HG02943 (cell line): ENCODE measurements around the gene OLFM2.
"Not testable (repeated sequence)": the region's sequence is repeated elsewhere in the genome, so short reads cannot be mapped to it uniquely, and the experiment has no call there.

ENCODE experiments used
- ATAC-seq: cut with Tn5 transposase; IDR thresholded peaks from one replicate; pipeline ENCODE4 v1.9.1; 2021; ENCODE audit warnings: mild to moderate bottlenecking, low read depth, moderate library complexity; ENCODE audit not compliant: unreplicated experiment

The OLFM2 gene

DNA sequence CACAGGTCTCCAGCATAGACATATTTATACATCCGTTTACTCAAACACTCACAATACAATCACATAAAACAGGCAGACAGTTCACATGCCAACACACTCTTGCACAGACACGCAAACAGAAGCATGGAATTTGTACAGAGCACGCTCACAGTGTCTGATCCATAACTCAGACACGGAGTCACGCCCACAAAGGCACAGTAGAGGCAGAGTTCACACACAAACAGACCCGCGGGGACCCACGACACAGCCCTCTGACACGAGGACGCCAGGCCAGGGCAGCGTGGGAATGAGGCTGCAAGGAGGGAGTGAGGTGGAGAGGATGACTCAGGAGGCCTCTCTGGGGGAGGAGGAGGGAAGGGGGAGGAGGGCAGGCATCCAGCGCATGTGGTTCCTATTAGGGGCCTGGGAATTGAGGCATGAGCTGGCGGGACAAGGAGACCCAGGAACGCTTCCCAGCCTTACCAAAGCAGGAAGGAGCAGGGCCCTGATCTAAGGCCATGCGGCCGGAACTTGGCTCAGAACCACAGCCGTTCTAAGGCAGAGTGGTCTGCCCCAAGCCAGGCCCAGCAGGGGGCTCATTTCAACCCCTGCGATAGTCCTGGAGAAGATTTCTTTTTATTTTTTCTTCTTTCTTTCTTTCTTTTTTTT, 9.1 kb upstream of the OLFM2 start:
- no peak for ATAC-seq

DNA sequence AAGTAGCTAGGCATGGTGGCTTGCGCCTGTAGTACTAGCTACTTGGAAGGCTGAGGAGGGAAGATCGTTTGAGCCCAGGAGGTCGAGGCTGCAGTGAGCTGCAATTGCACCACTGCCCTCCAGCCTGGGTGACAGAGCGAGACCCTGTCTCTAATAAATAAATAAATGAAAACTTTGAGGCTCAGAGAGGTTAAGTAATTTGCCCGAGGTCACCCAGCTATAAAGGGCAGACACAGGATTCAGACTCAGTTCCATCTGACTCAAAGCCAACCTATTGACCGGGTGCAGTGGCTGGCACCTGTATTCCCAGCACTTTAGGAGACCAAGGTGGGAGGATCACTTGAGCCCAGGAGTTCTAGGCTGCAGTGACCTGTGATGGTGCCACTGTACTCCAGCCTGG, 7.4 kb upstream of the OLFM2 start:
- ATAC-seq = no peak

DNA sequence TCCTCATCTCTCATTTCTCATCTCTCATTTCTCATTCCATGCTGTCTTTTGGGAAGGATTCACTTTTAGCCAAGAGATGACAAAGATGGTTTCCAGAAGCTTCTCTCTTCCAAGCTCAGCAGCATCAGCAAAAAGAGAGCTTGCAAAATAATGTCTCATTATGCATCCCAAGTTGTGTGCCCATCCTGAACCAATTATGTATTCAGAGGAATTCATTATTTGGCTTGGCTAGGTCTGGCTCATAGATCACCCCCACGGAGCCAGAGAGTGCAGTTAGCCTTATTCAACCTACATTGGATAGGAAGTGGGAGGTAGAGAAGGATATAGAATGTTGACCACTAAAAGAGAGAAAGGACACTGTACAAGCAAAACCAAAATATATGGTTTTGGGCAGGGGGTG, 5.4 kb upstream of the OLFM2 start:
- no peak for ATAC-seq

DNA sequence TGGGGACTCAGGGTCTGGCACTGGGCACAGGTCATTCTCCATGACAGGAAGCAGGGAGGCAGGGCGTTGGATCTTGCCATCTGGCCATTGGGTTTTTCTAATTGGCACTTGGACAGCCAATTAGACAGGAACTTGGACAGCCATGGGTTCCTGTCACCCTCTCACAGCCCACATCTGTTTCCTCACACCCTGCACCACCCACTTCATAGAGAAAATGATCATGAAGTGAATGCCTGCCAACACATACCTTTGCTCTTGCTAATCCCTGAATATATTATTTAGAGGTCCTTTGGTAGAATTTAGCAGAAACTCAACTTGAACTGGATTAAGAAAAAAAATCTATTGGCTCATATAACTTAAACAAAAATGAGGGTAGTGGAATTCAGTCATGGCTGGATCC, 4.9 kb upstream of the OLFM2 start:
- no peak for ATAC-seq

DNA sequence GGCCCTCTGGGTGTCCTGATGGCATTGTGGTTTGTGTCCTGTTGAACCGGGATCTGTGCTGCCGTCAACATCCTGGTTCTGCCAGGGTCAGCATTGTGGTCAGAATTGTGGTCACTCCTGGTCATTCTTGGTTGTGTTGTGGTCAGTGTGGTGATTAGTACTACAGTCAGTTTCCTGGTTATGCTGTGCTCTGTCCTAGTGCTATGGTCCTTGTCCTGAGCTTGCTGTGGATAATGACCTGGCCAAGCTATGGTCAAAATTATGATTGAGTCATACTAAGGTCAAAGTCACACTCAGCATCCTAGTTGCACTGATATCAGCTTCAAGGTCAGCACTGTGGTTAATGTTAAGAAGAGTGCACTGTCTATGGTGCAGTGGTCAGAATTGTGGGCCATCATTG, 4.5 kb upstream of the OLFM2 start:
- ATAC-seq = no peak

DNA sequence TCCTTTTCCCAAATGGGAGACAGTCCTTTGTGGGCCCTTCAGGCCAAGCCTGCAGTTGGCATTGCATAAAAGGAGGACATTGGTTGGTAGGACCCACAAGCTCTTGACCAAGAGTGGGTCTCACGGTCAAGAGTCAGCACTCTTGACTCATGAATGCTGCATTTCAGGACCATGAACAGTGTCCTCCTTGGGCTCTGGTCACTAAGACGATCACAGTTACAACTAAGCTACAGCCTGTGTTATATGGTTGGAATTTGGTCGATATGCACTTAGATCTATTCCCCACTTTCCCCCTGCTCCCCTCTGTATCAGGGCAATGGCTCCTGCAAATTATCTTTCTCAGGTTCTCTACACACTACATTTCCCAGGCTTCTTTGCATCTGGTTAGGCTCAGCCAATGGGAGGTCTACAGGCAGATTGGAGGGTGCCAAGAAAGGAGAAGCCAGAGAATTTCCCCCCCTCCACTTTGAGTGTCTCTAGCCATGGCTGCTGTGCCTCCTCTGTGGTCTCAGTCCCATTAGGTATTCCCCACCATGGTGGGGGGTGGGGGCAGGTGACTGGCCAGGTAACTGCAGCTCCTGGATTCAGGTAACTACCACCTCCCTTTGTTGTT, 3.1 kb upstream of the OLFM2 start:
- no peak for ATAC-seq

DNA sequence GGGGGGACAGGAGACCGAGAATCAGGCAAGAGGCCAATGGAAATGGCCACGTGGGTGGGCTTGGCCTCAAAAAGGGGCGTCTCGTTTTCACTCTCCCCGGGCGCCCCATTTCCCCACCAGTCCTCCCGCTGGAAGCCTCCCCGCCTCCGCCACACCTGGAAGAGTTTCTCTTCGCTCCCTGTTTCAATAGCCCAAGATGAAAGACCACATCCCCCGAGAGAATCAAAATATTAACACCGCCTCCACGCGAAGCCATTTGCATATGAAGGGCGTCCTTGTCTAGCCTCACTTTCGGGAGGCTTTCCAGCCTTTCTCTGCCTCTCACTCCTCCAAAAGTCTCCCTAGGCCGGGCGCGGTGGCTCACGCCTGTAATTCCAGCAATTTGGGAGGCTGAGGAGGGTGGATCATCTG, 691 bp upstream of the OLFM2 start:
- ATAC-seq = no peak

DNA sequence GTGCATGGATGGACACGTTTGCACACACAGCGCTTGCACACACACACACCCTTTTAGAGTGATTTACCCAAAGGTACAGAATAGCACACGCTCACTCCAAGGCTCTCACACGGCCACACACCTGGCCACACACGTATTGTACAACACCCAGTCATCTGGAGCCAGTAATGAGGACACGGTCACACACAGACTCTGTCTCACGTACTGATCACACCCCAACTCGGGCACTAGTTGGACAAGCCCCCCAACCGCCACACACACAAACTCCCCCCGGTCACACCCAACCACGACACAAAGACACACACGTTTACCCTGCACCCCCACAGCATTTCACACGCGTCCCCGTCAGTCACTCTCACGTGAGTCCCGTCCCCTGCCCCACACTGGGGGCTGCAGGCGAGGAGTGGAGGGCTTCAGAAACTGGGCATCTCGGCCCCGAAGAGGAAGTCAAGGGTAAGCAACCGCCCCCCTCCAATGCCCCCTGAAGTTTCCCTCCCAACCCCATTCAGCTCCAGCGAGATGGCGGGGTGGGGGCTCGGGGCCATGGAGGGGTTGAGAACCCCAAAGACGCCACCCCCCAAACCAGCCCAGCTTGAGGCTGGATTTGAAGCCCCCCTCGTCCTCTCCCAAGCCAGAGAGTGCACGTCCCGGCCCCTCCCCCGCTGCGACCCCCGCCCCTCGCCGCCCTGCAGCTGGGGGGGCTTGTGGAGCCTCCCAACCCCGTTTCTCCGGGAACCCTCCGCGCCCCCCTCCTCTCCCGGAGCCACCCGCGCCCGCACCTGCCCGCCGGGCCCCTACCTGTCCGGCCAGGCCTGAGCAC, 599 bp downstream of the OLFM2 start:
- no peak for ATAC-seq

DNA sequence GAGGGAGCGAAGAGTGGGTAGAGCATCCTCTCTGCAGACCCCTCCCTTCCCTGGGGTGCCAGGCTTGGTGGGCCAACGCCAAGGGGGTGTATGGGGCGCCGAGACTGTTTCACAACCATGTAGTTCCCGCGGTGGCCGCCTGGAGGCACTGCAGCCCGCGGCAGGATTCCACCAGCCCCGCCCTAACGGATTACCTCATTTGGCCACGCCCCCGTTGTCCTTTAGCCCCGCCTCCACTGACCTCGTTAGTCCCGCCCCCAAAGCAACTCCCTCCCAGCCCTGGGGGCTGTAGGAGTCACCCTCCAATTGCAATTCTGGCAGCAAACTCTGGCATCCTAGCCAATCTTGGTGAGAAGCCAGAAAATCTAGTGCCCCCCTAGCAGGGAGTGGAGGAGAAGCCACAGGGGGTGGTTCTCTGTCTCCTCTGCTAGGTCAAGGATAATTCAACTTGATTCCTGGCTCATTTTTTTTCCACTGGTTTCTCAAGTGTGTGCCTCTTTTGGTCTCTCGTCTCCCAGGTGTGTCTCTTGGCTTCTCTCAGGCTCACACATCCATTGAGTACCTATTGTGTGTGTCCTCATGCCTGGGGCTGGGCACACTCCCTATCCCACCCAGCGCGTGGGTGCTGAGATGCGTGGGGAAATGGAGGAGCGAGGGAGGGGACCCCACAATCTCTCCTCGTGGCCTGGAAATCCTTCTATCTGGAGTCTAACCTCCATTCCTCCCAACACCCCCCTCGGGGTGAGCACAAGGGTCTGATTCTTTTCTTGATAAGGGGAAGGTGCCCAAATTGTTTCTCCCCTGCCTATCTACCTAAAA, 2.0 kb downstream of the OLFM2 start:
- ATAC-seq = no peak

DNA sequence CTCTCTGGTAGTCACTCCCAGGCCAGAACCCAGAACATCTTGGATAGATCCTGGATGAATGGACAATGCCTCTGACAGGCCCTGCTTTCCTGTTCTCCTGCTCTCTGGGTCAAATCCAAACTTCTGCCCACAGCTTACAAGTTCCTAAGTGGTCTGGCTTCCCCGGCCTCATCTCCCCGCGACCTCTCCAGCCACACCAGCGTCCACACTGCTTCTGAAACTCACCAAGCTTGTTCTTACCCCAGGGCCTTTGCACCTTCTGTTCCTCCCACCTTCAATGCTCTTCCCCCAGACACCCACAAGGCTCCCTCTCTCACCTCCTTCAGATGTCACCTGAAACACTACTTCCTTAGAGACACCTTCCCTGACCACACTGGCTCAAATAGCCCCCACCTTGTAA, 3.5 kb downstream of the OLFM2 start:
- ATAC-seq = no peak

DNA sequence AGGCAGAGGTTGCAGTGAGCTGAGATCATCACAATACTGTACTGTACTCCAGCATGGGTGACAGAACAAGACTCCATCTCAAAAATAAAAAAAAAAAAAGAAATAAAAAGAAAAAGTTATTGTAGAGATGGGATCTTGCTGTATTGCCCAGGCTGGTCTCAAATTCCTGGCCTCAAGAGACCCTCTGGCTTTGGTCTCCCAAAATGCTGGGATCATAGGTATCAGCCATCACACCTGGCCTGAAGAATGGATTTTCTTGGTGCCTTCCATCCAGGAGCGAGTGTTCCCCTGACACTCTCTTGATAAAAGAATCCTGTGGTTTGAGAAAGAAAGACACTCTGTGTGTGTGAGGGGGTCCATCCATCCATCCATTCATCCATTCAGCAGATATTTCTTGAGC, 4.7 kb downstream of the OLFM2 start:
- no peak for ATAC-seq

DNA sequence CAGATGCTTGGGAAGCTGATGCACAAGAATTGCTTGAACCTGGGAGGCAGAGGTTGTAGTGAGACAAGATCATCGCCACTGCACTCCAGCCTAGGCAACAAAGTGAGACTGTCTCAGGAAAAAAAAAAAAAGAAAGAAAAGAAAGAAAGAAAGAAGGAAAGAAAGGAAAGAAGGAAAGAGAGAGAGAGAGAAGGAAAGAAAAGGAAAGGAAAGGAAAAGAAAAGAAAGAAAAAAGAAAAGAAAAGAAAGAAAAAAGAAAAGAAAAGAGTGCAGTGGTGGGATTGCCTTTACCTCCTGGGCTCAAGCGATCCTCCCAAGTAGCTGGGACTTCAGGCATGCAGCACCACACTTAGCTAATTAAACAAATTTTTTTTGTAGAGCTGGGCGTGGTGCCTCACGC, 12.9 kb downstream of the OLFM2 start:
- no peak for ATAC-seq

DNA sequence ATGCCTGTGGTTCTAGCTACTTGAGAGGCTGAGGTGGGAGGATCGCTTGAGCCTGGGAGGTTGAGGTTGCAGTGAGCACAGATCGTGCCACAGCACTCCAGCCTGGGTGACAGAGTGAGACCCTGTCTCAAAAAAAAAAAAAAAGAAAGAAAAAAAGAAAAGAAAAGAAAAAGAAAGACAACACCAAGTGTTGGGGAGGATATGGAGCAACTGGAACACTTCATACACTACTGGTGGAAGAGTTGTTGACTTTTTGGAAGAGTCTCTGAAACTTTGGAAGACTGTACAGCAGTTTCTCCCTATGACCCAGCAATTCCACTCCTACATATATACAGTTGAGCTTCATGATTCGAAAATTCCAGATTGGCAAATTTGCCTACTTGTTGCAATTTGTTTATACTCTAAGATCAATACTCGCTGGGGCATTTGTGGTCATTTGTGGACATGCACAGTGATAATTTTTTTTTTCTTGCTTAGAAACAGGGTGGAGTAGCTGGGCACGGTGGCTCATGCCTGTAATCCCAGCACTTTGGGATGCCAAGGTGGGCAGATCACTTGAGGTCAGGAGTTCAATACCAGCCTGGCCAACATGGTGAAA, 13.4 kb downstream of the OLFM2 start:
- ATAC-seq = not testable (repeated sequence)

DNA sequence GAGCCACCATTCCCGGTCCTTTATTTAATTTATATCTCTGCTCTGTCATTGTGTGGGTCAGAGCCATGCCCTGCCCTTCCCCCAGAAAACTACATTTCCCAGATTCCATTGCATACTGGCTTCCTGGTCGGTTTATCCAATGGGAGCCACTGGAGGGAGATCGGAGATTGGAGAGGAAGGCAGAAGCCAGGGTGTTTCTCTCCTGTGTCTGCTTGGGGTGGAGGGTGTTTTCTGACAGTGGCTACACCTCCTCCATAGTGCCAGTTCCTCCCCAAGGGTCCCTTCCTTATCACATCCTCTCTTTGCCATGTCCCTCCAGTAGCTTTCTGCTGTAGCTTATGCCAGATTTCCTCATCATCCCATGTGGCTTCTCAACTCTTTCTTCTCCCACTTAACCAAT, 19.0 kb downstream of the OLFM2 start:
- ATAC-seq = no peak

DNA sequence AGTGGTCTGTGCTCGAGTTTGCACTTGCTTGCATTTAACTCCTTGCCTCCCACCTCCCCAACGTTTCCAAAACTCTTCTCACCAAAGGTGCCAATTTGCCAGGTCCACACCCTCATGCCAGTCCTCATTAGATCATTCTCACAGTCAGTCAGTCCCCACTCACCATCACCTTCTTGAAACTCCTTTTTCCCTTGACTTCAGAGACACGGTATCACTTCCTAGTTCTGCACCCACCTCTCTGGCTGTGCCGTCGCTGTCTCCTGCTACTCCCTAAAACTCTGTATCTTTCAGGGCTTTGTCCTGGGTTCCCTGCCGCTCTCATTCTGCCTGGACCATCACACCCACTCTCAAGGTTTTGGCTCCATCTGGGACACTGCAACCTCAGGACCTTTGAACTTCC, 19.6 kb downstream of the OLFM2 start:
- no peak for ATAC-seq

DNA sequence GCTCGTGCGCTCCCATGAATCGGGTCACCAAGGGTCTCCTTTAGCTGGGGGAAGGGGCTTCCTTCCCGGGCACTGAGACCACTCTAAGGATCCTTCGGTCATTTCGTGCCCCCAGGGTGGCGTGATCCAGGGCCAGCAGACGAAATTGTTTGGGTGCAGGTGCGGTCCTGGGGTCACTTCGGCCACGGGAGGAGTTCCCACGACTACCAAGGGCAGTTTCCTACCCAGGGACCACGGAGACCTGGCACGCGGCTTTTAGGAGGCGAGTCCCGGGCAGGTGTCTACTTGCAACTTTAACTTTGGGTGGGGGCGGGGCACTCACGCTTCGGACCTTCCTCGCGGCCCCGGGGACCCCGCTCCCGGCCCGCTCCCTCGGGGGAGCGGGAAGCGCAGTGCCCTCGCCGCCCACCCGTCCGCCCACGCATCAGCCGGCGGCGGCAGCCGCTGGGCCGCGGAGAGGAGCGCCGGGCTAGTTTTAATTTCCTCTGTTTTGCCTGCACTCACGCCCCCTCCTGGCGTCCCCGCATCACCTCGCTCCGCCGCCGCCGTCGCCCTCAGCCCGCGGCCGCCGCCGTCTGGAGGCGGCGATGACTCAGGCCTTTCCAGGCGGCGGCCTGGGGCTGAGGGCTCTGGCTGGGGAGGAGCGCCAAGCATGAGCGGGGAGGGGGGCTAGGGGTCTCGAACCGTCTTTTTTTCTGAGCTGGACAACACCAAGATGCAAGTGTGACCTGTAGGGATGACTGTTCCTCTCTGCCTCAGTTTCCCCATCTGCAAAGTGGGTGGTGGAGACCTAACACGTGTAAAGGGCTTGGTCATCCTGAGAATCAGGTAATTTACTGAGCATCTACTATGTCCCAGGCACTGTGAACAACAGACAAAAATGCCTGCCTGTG, 21.8 kb downstream of the OLFM2 start:
- ATAC-seq = no peak

DNA sequence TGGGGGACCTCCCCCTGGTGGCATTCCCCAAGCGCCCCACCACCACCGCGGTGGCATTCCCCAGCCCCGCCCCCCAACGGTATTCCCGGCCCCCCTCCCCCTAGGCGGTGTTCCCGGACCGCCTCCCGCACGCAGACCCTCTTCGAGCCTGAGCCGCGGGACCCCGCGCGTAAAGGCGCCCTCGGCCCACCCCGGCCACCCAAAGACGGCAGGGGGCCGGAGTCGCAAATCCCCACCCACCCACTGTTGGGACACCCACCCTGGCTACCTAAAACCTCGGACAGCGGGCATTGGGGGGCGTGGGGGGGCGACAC, 22.4 kb downstream of the OLFM2 start:
- ATAC-seq = no peak

DNA sequence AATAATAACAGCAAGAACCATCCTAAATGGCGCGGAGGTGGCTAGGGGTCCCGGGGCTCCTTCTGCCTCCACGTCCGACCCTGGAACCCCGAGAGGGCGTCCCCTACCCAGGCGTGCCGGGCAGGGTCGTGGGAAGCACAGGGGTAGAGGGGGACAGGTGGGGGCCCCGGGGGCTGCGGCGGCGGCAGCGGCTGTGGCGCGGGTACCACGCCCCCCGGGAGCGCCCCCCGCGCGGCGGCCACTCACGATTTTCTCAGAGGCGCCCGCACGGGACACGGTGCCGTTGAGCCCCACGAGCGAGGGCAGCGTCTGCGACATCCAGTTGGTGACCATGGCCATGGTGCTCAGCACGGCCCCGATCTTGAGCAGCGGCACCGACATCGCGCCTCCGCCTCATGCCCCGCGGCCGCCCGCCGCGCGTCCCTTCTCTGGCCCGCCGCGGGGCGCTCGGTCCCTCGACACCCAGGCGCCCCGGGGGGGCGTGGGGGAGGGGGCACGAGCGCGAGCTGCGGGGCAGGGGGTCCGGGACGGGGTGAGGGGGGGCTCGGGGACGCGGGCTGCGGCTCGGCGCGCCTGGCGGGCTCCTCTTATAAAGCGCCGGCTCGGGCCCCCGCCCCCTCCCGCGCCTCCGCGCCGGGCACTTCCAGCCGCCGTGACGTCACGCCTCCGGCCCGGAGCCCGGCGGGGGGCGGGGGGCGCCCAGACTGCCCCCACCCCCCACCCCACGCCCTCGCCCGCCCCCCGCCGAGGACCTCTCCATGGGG, 22.9 kb downstream of the OLFM2 start:
- no peak for ATAC-seq
